GM23338 (cell line): ENCODE data around the gene CLCN1.

Experiments used
- CREB1 ChIP-seq: fragments of 250-450 bp; sonication (Bioruptor Pico); IDR thresholded peaks from 2 replicates; pipeline ENCODE4 v1.5.0; 2020; ENCODE audit warnings: low read depth, mild to moderate bottlenecking, moderate library complexity
- EZH2 ChIP-seq: fragments of 200-600 bp; sonication (generic); IDR thresholded peaks from one replicate; pipeline ENCODE4 v1.8.0; 2017; ENCODE audit warnings: antibody characterized with exemption, mild to moderate bottlenecking, low read depth; ENCODE audit not compliant: unreplicated experiment
- EZH2phosphoT487 ChIP-seq: fragments of 200-600 bp; sonication (generic); IDR thresholded peaks from one replicate; pipeline ENCODE4 v1.8.1; 2018; ENCODE audit warnings: antibody characterized with exemption; ENCODE audit not compliant: unreplicated experiment
- JUNB ChIP-seq: IDR thresholded peaks from one replicate; pipeline ENCODE4 v1.6.1; 2016; ENCODE audit warnings: antibody characterized with exemption; ENCODE audit not compliant: unreplicated experiment
- POLR2AphosphoS5 ChIP-seq: IDR thresholded peaks from 2 replicates; pipeline ENCODE4 v1.6.1; 2016; ENCODE audit warnings: antibody characterized with exemption, low read depth
- STAT1 ChIP-seq: IDR thresholded peaks from one replicate; pipeline ENCODE4 v1.6.1; 2016; ENCODE audit warnings: antibody characterized with exemption; ENCODE audit not compliant: unreplicated experiment
- ZNF331 ChIP-seq: fragments of 250-450 bp; sonication (Bioruptor Pico); IDR thresholded peaks from 2 replicates; pipeline ENCODE4 v1.5.0; 2020; ENCODE audit warnings: low read depth, mild to moderate bottlenecking, moderate library complexity
- TF ChIP-seq, protein P1 (sequence below), 2 experiments: fragments of 200-600 bp in 1 of 2; sonication (generic) in 1 of 2; conservative IDR thresholded peaks; 2 replicates each; pipeline versions ENCODE4 v1.5.1 to v1.6.1; 2016 to 2017; ENCODE audit warnings: antibody characterized with exemption in 2 of 2, low read depth in 2 of 2, mild to moderate bottlenecking in 2 of 2, moderate library complexity in 1 of 2
- TF ChIP-seq, protein P2 (sequence below): IDR thresholded peaks from one replicate; pipeline ENCODE4 v1.6.1; 2018; ENCODE audit warnings: antibody characterized with exemption; ENCODE audit not compliant: unreplicated experiment

DNA sequence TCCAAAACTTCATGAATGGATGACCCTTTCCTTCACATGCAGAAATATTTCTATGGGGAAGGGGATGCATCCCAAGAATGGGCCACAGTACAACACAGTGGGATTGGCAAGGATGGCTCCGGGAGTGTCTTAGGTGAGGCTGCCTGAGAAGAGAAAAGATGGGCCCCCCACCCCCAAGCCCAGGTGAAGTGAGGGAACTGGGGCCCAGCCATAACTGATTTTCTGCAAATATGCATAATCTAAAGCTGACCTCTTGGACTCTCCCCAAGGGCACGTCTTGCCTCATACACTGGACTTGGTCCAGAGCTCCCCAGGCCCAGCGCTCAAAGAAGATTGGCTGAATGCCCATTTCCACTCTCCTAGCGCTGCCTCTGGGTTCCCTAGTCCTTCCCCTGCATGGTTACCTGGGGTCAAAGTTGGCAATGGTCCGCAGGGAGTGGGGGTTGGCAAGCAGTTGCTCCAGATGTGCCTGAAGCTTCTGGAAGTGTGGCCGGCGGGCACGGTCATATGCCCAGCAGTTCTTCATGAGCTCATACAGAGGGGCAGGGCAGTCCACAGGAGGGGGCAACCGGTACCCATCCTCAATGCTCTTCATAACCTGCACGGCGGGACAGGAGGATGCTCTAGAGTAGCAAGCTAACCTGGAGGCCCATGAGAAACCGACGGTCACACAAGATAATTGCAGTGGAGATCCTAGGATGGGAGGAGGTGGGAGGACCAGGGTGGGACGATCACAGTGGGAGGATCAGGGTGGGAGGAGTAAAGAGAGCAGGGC lies 77.5 kb downstream of the CLCN1 start:
- TF ChIP-seq, protein P1, sequence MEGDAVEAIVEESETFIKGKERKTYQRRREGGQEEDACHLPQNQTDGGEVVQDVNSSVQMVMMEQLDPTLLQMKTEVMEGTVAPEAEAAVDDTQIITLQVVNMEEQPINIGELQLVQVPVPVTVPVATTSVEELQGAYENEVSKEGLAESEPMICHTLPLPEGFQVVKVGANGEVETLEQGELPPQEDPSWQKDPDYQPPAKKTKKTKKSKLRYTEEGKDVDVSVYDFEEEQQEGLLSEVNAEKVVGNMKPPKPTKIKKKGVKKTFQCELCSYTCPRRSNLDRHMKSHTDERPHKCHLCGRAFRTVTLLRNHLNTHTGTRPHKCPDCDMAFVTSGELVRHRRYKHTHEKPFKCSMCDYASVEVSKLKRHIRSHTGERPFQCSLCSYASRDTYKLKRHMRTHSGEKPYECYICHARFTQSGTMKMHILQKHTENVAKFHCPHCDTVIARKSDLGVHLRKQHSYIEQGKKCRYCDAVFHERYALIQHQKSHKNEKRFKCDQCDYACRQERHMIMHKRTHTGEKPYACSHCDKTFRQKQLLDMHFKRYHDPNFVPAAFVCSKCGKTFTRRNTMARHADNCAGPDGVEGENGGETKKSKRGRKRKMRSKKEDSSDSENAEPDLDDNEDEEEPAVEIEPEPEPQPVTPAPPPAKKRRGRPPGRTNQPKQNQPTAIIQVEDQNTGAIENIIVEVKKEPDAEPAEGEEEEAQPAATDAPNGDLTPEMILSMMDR (conservative IDR thresholded peaks at IDR 0.05; ENCODE audit: low read depth in 2 of 2) = no peak
- TF ChIP-seq EZH2phosphoT487 (no peak), POLR2AphosphoS5 (no peak), CREB1 (CRISPR knock-in tag) (no peak), JUNB (no peak), EZH2 (no peak), ZNF331 (CRISPR knock-in tag) (no peak), STAT1 (no peak)
- TF ChIP-seq, protein P2, sequence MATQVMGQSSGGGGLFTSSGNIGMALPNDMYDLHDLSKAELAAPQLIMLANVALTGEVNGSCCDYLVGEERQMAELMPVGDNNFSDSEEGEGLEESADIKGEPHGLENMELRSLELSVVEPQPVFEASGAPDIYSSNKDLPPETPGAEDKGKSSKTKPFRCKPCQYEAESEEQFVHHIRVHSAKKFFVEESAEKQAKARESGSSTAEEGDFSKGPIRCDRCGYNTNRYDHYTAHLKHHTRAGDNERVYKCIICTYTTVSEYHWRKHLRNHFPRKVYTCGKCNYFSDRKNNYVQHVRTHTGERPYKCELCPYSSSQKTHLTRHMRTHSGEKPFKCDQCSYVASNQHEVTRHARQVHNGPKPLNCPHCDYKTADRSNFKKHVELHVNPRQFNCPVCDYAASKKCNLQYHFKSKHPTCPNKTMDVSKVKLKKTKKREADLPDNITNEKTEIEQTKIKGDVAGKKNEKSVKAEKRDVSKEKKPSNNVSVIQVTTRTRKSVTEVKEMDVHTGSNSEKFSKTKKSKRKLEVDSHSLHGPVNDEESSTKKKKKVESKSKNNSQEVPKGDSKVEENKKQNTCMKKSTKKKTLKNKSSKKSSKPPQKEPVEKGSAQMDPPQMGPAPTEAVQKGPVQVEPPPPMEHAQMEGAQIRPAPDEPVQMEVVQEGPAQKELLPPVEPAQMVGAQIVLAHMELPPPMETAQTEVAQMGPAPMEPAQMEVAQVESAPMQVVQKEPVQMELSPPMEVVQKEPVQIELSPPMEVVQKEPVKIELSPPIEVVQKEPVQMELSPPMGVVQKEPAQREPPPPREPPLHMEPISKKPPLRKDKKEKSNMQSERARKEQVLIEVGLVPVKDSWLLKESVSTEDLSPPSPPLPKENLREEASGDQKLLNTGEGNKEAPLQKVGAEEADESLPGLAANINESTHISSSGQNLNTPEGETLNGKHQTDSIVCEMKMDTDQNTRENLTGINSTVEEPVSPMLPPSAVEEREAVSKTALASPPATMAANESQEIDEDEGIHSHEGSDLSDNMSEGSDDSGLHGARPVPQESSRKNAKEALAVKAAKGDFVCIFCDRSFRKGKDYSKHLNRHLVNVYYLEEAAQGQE = no peak
